Mesenchymal stem cell (in vitro differentiated cells and primary cell): ENCODE measurements around the gene FGF4.

Experiments used
- DNase-seq: peaks from one replicate; pipeline ENCODE4 v3.0.0-alpha.2; 2013
- H2AFZ ChIP-seq: one replicate; pipeline ENCODE4 v1.6.1; 2013; ENCODE audit warnings: low read depth, mild to moderate bottlenecking, control low read depth, inconsistent platforms, low read length, moderate library complexity
- H2AK5ac ChIP-seq: 2 replicates; pipeline ENCODE4 v1.6.1; 2013; ENCODE audit warnings: low read length, moderate library complexity, mild to moderate bottlenecking, inconsistent platforms; ENCODE audit not compliant: severe bottlenecking
- H2BK120ac ChIP-seq: one replicate; pipeline ENCODE4 v1.6.1; 2013; ENCODE audit warnings: low read depth, mild to moderate bottlenecking, inconsistent platforms, low read length, moderate library complexity
- H2BK12ac ChIP-seq, 2 experiments: one replicate each; pipeline ENCODE4 v1.6.1; 2013; ENCODE audit warnings: inconsistent platforms in 2 of 2, low read length in 2 of 2, mild to moderate bottlenecking in 2 of 2, moderate library complexity in 2 of 2, control low read depth in 1 of 2
- H2BK15ac ChIP-seq: one replicate; pipeline ENCODE4 v1.6.1; 2013; ENCODE audit warnings: mild to moderate bottlenecking, low read depth, inconsistent platforms; ENCODE audit not compliant: poor library complexity, severe bottlenecking
- H2BK5ac ChIP-seq: 2 replicates; pipeline ENCODE4 v1.6.1; 2013; ENCODE audit warnings: low read depth, mild to moderate bottlenecking, low read length, control low read depth, inconsistent platforms; ENCODE audit not compliant: poor library complexity, severe bottlenecking
- H3K14ac ChIP-seq, 2 experiments: one replicate each; pipeline ENCODE4 v1.6.1; 2013; ENCODE audit warnings: inconsistent platforms in 2 of 2, low read length in 2 of 2, control low read depth in 1 of 2, mild to moderate bottlenecking in 1 of 2, moderate library complexity in 1 of 2
- H3K18ac ChIP-seq, 2 experiments: one replicate each; pipeline ENCODE4 v1.6.1; 2013; ENCODE audit warnings: inconsistent platforms in 2 of 2, low read length in 2 of 2, control low read depth in 1 of 2, low read depth in 1 of 2, mild to moderate bottlenecking in 1 of 2
- H3K23ac ChIP-seq, 2 experiments: one replicate each; pipeline ENCODE4 v1.6.1; 2013; ENCODE audit warnings: inconsistent platforms in 2 of 2, low read length in 2 of 2, mild to moderate bottlenecking in 2 of 2, moderate library complexity in 2 of 2, control low read depth in 1 of 2
- H3K27ac ChIP-seq: 2 replicates; pipeline ENCODE4 v1.5.1; 2013; ENCODE audit warnings: mild to moderate bottlenecking, moderate library complexity, low read length, control low read depth, inconsistent platforms; ENCODE audit not compliant: poor library complexity, severe bottlenecking
- H3K27me3 ChIP-seq, 2 experiments: 2 replicates each; pipeline versions ENCODE4 v1.6.1 to v1.7.0; 2013; ENCODE audit warnings: low read length in 2 of 2, mild to moderate bottlenecking in 2 of 2, moderate library complexity in 2 of 2, control low read depth in 1 of 2, inconsistent platforms in 1 of 2; ENCODE audit not compliant: control insufficient read depth in 1 of 2, insufficient read depth in 1 of 2
- H3K36me3 ChIP-seq, 2 experiments: 2 replicates each; pipeline versions ENCODE4 v1.6.1 to v1.7.0; 2013; ENCODE audit warnings: low read length in 2 of 2, control low read depth in 1 of 2, inconsistent platforms in 1 of 2, low read depth in 1 of 2, mild to moderate bottlenecking in 1 of 2; ENCODE audit not compliant: insufficient read depth in 2 of 2, control insufficient read depth in 1 of 2
- H3K4ac ChIP-seq, 2 experiments: one replicate each; pipeline ENCODE4 v1.6.1; 2013; ENCODE audit warnings: inconsistent platforms in 2 of 2, low read length in 2 of 2, mild to moderate bottlenecking in 2 of 2, moderate library complexity in 2 of 2, control low read depth in 1 of 2, low read depth in 1 of 2
- H3K4me1 ChIP-seq: 2 replicates; pipeline ENCODE4 v1.6.1; 2013; ENCODE audit warnings: low read depth, low read length, control low read depth; ENCODE audit not compliant: control insufficient read depth, insufficient read depth
- H3K4me2 ChIP-seq: 2 replicates; pipeline ENCODE4 v1.6.1; 2013; ENCODE audit warnings: low read length, mild to moderate bottlenecking, inconsistent platforms; ENCODE audit not compliant: poor library complexity, severe bottlenecking
- H3K4me3 ChIP-seq, 2 experiments: 2 replicates each; pipeline versions ENCODE4 v1.5.1 to v1.7.0; 2013; ENCODE audit warnings: low read length in 2 of 2, mild to moderate bottlenecking in 2 of 2, control low read depth in 1 of 2, low read depth in 1 of 2; ENCODE audit not compliant: insufficient read depth in 1 of 2
- H3K79me1 ChIP-seq: replicated peaks from 2 replicates; pipeline ENCODE4 v1.6.1; 2013; ENCODE audit warnings: mild to moderate bottlenecking, control low read depth, low read length, inconsistent platforms; ENCODE audit not compliant: poor library complexity, severe bottlenecking
- H3K9ac ChIP-seq: 2 replicates; pipeline ENCODE4 v1.7.0; 2013; ENCODE audit warnings: mild to moderate bottlenecking, low read length, moderate library complexity
- H3K9me3 ChIP-seq: 2 replicates; pipeline ENCODE4 v1.7.0; 2013; ENCODE audit warnings: mild to moderate bottlenecking, low read length; ENCODE audit not compliant: control insufficient read depth
- H4K8ac ChIP-seq: one replicate; pipeline ENCODE4 v1.6.1; 2013; ENCODE audit warnings: inconsistent platforms, mild to moderate bottlenecking, low read length, moderate library complexity
- H4K91ac ChIP-seq: one replicate; pipeline ENCODE4 v1.6.1; 2013; ENCODE audit warnings: mild to moderate bottlenecking, low read length, inconsistent platforms
- WGBS: methylation state at CpG from one replicate; pipeline ENCODE4 v1.1.7; 2013; ENCODE audit warnings: mixed read lengths; 5-methylcytosine and 5-hydroxymethylcytosine counted together

Gene FGF4

DNA sequence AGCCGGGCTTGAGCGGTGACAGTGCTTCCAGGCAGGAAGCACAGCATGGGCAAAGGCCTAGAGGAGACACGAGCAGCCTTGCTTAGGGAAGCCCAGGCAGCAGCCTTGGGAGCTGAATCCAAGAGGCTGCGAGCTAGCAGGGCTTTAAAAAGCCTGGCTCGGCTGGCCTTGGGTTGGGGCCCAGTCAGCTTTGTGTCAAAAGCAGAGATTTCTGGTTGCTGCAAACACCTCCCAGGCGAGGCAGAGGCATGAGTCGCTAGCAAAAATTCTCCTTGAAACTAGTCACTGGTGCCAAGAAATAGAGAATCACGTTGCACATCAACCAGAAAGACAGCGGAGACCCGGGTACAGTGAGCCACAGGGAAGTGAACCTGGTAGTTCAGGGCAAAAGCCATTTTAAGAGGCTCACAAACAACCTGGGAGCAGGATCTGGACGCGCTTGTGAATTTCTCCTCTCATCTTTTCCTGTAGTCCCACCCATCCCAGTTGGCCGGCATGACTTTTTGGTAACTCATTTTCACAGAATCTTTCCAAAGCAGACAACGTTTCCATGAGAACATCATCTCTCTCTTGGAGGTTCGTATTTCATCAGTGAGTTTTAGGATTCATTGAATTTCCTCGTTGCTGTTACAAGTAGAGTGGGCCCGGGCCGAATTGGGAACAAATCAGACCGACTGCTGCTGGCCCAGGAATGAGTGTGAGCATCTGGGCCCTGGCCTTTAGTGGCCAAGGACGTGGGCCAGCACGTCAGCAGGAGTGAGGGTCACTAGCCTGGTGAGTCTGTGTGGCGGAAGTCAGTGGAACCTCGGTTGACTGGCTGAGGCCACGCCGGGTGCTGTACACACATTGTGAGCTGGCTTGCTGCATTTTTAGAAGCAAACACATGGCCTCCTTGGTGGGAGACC lies 16.4 kb upstream of the FGF4 start:
- Histone ChIP-seq H4K8ac (no peak overlapping the region), H3K23ac (peak overlapping the region in 1 of 2 experiments; percentile 5), H3K4ac (no peak overlapping the region), H3K4me2 (no peak overlapping the region), H2AFZ (no peak overlapping the region), H3K27me3 (peaks cover 12 to 22% of the 10 kb centered on the region in 2 experiments), H2BK12ac (peak overlapping the region in 1 of 2 experiments; percentile 29), H3K14ac (no peak overlapping the region), H2AK5ac (no peak overlapping the region), H3K18ac (peak overlapping the region in 1 of 2 experiments; percentile 26), H3K27ac (no peak overlapping the region), H3K9ac (peak overlapping the region; percentile 73), H3K9me3 (no peaks in the 10 kb centered on the region), H3K4me1 (peaks cover 6% of the 10 kb centered on the region), H3K4me3 (peak overlapping the region in 1 of 2 experiments; percentile 49), H2BK5ac (no peak overlapping the region), H2BK15ac (no peak overlapping the region), H3K79me1 (no peaks in the 10 kb centered on the region), H2BK120ac (no peak overlapping the region), H4K91ac (no peak overlapping the region), H3K36me3 (no peaks in the 10 kb centered on the region)
- 76% methylated on average over 25 of the region's 25 CpGs for WGBS
- DNase-seq: peak; percentile 51

DNA sequence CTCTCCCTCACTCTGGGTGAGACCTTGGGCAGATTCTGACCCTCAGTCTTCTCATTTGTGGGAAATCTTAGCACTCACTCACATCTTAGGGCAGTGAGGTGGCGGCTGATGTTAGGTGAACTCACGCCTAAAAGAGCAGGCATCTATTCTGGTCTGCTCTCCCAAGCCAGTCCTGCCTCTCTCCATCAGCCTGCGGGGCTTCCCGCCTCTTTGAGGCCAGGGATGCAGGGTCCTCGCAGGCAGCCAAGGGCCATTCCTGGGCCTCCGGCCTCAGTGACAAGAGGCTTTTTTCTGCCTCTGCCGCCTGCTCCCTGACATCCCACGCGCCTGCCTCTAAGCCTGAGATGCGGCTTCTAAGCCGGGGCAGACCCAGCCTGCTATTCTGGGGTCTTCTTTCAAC lies 13.8 kb upstream of the FGF4 start:
- DNase-seq: no peak
- no peak overlapping the region for H3K4ac ChIP-seq
- H2AK5ac ChIP-seq: no peak overlapping the region
- H3K9ac ChIP-seq: no peak overlapping the region
- WGBS: 92% methylated on average over 11 of the region's 11 CpGs
- no peak overlapping the region for H2BK15ac ChIP-seq
- H3K4me1 ChIP-seq: peaks cover 6% of the 10 kb centered on the region
- no peak overlapping the region for H3K14ac ChIP-seq
- no peak overlapping the region for H2BK5ac ChIP-seq
- no peak overlapping the region for H3K27ac ChIP-seq
- no peak overlapping the region for H3K18ac ChIP-seq
- H2BK12ac ChIP-seq: no peak overlapping the region
- no peaks in the 10 kb centered on the region for H3K79me1 ChIP-seq
- no peak overlapping the region for H3K23ac ChIP-seq
- H2BK120ac ChIP-seq: no peak overlapping the region
- H3K4me3 ChIP-seq: no peak overlapping the region
- H3K36me3 ChIP-seq: no peaks in the 10 kb centered on the region
- H4K91ac ChIP-seq: no peak overlapping the region
- no peak overlapping the region for H4K8ac ChIP-seq
- peaks cover 12 to 28% of the 10 kb centered on the region in 2 experiments for H3K27me3 ChIP-seq
- H3K9me3 ChIP-seq: no peaks in the 10 kb centered on the region
- H2AFZ ChIP-seq: no peak overlapping the region
- H3K4me2 ChIP-seq: no peak overlapping the region

DNA sequence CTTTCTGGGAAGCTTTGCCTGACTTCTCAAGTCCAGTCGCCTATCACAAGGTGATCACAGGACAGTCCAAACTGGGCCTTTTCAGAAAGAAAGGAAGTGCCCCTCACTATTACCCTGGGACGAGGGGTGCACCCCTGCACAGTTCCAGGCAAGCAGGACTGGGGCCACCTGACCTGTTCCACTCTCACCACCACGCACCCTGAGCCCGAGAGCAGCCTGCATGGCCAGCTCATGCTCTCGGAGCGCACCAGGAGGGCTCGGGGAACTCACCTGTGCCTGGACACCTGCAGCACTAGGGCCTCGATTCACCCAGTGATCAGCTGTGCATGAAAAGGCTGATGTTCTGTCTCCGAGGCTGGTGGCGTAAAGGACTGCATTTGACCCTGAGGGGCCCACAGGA lies 12.8 kb upstream of the FGF4 start:
- Histone ChIP-seq H3K9me3 (no peaks in the 10 kb centered on the region), H2AFZ (no peak overlapping the region), H2BK120ac (no peak overlapping the region), H2BK5ac (no peak overlapping the region), H3K9ac (no peak overlapping the region), H2BK15ac (no peak overlapping the region), H3K18ac (no peak overlapping the region), H3K4ac (no peak overlapping the region), H4K8ac (no peak overlapping the region), H3K27ac (no peak overlapping the region), H3K36me3 (no peaks in the 10 kb centered on the region), H3K4me3 (no peak overlapping the region), H4K91ac (no peak overlapping the region), H3K4me2 (no peak overlapping the region), H3K14ac (no peak overlapping the region), H3K4me1 (peaks cover 6% of the 10 kb centered on the region), H2AK5ac (no peak overlapping the region), H2BK12ac (no peak overlapping the region), H3K23ac (no peak overlapping the region), H3K27me3 (peaks cover 12 to 28% of the 10 kb centered on the region in 2 experiments), H3K79me1 (no peaks in the 10 kb centered on the region)
- WGBS: 89% methylated on average over 10 of the region's 10 CpGs
- no peak for DNase-seq

DNA sequence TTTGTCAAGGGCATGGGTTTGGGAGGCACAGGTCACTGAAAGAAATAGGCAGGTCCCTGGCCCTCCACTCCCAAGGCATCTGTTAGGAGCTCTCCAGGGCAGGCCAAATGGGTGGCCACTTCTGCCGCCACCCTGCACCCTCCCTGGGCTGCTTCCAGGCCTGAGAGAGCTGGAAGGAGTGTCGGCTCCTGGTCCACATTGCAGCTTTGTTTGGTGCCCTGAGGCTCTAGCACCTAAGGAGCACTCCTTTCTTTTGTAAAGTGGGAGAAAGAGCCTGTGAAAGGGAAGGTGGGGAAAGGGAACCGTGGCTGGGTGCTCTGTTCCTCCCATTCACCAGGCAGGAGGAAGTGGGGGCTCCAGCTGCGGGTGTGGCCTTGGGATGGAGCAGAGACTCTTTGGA lies 12.3 kb upstream of the FGF4 start:
- H3K4ac ChIP-seq: no peak overlapping the region

More for the DNA sequence above, 12.3 kb upstream of the FGF4 start:
- H2BK12ac ChIP-seq: no peak overlapping the region
- no peak for DNase-seq
- H3K79me1 ChIP-seq: no peaks in the 10 kb centered on the region
- H3K18ac ChIP-seq: no peak overlapping the region
- H3K4me3 ChIP-seq: no peak overlapping the region
- 34% methylated on average over 4 of the region's 4 CpGs for WGBS
- H3K36me3 ChIP-seq: no peaks in the 10 kb centered on the region
- H3K27ac ChIP-seq: no peak overlapping the region
- no peak overlapping the region for H2BK5ac ChIP-seq
- H2BK15ac ChIP-seq: no peak overlapping the region
- H2BK120ac ChIP-seq: no peak overlapping the region
- peaks cover 6% of the 10 kb centered on the region for H3K4me1 ChIP-seq
- H4K91ac ChIP-seq: no peak overlapping the region
- no peak overlapping the region for H3K4me2 ChIP-seq
- H3K9me3 ChIP-seq: no peaks in the 10 kb centered on the region
- no peak overlapping the region for H3K14ac ChIP-seq
- H3K9ac ChIP-seq: no peak overlapping the region
- H2AK5ac ChIP-seq: no peak overlapping the region
- no peak overlapping the region for H3K23ac ChIP-seq
- H4K8ac ChIP-seq: no peak overlapping the region
- H2AFZ ChIP-seq: no peak overlapping the region
- H3K27me3 ChIP-seq: peaks cover 15 to 33% of the 10 kb centered on the region in 2 experiments
